HT1080 (cell line): Measurements from ENCODE around the gene C1orf115. TPM values are rescaled to one million over a fixed set of nuclear protein-coding genes. Genes with fewer than 3 reads are reported as not detected.
A peak's percentile ranks its signal among the peaks of the same experiment; 100 is the strongest.
"Not testable (repeated sequence)": the region's sequence is repeated elsewhere in the genome, so short reads cannot be mapped to it uniquely, and the experiment has no call there.

ENCODE experiments used
- DNase-seq: peaks from one replicate; pipeline ENCODE4 v3.0.0-alpha.2; 2015; ENCODE audit warnings: low read depth
- polyA plus RNA-seq, 2 experiments: library from polyadenylated mRNA; depleted of rRNA; stranded (reverse); fragments of >200 nt; gene quantifications; 2 replicates each; pipeline ENCODE4 v1.2.3, GENCODE V29; 2015
- total RNA-seq: library from RNA; depleted of rRNA; stranded (reverse); fragments of >200 nt; shearing (Covaris generic); gene quantifications from 2 replicates; pipeline ENCODE4 v1.2.3, GENCODE V29; 2014; rRNA removed

C1orf115 gene
- total RNA-seq: 4.3 and 4.9 TPM in 2 replicates
- 3.3 and 3.4 TPM in 2 replicates for polyA plus RNA-seq (2015; cell fraction: cytosol; rRNA removed)
- polyA plus RNA-seq (2015; cell fraction: nucleus; rRNA removed): 1.1 and 1.8 TPM in 2 replicates

GRCh38 chr1:220690140-220691052, at the start of gene C1orf115:
Gene C1orf115 (plus strand): TSS chr1:220690363. CDS start chr1:220690403, 40 bp downstream.
- peak; percentile 63 for DNase-seq

- DNase-seq: no peak
Observed at GRCh38 chr1:220642285-220642684, 47.9 kb upstream of the C1orf115 start.

- DNase-seq: no peak
Observed at GRCh38 chr1:220652995-220653394, 37.2 kb upstream of the C1orf115 start.

- no peak for DNase-seq
Observed at GRCh38 chr1:220655509-220655908, 34.7 kb upstream of the C1orf115 start.

- no peak for DNase-seq
Observed at GRCh38 chr1:220655961-220656740, 34.0 kb upstream of the C1orf115 start.

- DNase-seq: no peak
Observed at GRCh38 chr1:220666349-220666748, 23.8 kb upstream of the C1orf115 start.

GRCh38 chr1:220669005-220669404, 21.2 kb upstream of the C1orf115 start:
- no peak for DNase-seq

- DNase-seq: no peak
Observed at GRCh38 chr1:220670365-220670764, 19.8 kb upstream of the C1orf115 start.

- DNase-seq: no peak
Observed at GRCh38 chr1:220673921-220674320, 16.2 kb upstream of the C1orf115 start.

- DNase-seq: no peak
Observed at GRCh38 chr1:220677251-220677650, 12.9 kb upstream of the C1orf115 start.

- DNase-seq: peak; percentile 41
Observed at GRCh38 chr1:220680085-220680687, 10.0 kb upstream of the C1orf115 start.

GRCh38 chr1:220681220-220681880, 8.8 kb upstream of the C1orf115 start:
- no peak for DNase-seq

GRCh38 chr1:220682901-220683576, 7.1 kb upstream of the C1orf115 start:
- no peak for DNase-seq

GRCh38 chr1:220683716-220684115, 6.4 kb upstream of the C1orf115 start:
- DNase-seq: not testable (repeated sequence)

GRCh38 chr1:220684890-220685289, 5.3 kb upstream of the C1orf115 start:
- DNase-seq: no peak

GRCh38 chr1:220685879-220686278, 4.3 kb upstream of the C1orf115 start:
- no peak for DNase-seq

- no peak for DNase-seq
Observed at GRCh38 chr1:220687809-220688208, 2.4 kb upstream of the C1orf115 start.

- DNase-seq: no peak
Observed at GRCh38 chr1:220689666-220690065, 497 bp upstream of the C1orf115 start.

GRCh38 chr1:220691053-220691684, 1.0 kb downstream of the C1orf115 start:
- no peak for DNase-seq
